Kidney (tissue), 14 donors: ENCODE measurements around the gene CUL2. TPM values are rescaled to one million over a fixed set of nuclear protein-coding genes. Genes with fewer than 3 reads are reported as not detected.

ENCODE experiments used
- DNase-seq, 5 donors: peaks; one replicate each; pipeline ENCODE4 v3.0.0-alpha.2; 2013 to 2020
- FAIRE-seq: peaks from 2 replicates; lab custom pipeline; 2012; peaks lifted over from hg19 to GRCh38; lab: Jason Lieb, UNC
- H3K27ac ChIP-seq, 2 donors: one replicate each; pipeline ENCODE4 v1.7.0; 2013; ENCODE audit warnings: low read depth in 2 of 2, low read length in 2 of 2, inconsistent platforms in 1 of 2
- H3K27me3 ChIP-seq: one replicate; pipeline ENCODE4 v1.7.1; 2013; ENCODE audit warnings: low read length, inconsistent platforms; ENCODE audit not compliant: control insufficient read depth, insufficient read depth
- H3K36me3 ChIP-seq, 3 donors: one replicate each; pipeline versions ENCODE4 v1.7.0 to v1.7.1; 2013; ENCODE audit warnings: low read length in 3 of 3, control low read depth in 1 of 3, inconsistent platforms in 1 of 3; ENCODE audit not compliant: insufficient read depth in 3 of 3, control insufficient read depth in 2 of 3
- H3K4me1 ChIP-seq, 3 donors: one replicate each; pipeline versions ENCODE4 v1.7.0 to v1.7.1; 2013; ENCODE audit warnings: low read length in 3 of 3, inconsistent platforms in 1 of 3, low read depth in 1 of 3; ENCODE audit not compliant: control insufficient read depth in 2 of 3, insufficient read depth in 2 of 3
- H3K4me3 ChIP-seq, 3 donors: one replicate each; pipeline versions ENCODE4 v1.7.0 to v1.8.1; 2013; ENCODE audit warnings: low read length in 3 of 3, control low read depth in 1 of 3, inconsistent platforms in 1 of 3
- H3K9ac ChIP-seq, 3 donors: one replicate each; pipeline versions ENCODE4 v1.7.0 to v1.7.1; 2013; ENCODE audit warnings: low read length in 3 of 3, control low read depth in 1 of 3, inconsistent platforms in 1 of 3
- H3K9me3 ChIP-seq, 3 donors: one replicate each; pipeline versions ENCODE4 v1.7.0 to v1.7.1; 2013; ENCODE audit warnings: low read length in 3 of 3, control low read depth in 1 of 3, inconsistent platforms in 1 of 3; ENCODE audit not compliant: control insufficient read depth in 2 of 3, insufficient read depth in 1 of 3
- intact Hi-C: fragments of 100-400 bp; cut with DNase I; formaldehyde crosslinking; loops from one replicate; pipeline ENCODE4 v1.11.1; 2022
- polyA plus RNA-seq: library from polyadenylated mRNA; stranded (reverse); fragments of 350-450 nt; fragmentation: Illumina TruSeq; extraction: RNeasy Lipid Tissue Mini Kit (QIAGEN cat#74804); gene quantifications from one replicate; pipeline ENCODE4 v1.2.3, GENCODE V29; 2014; ENCODE audit warnings: low read depth, low replicate concordance; ENCODE audit not compliant: insufficient read depth
- total RNA-seq: library from RNA; stranded (reverse); fragmentation: NEBNext Ultra II Directional; extraction: Animal tissue kit (Norgen Biotek cat#: 25700); gene quantifications from one replicate; pipeline ENCODE4 v1.2.1, GENCODE V29; 2021
- TF ChIP-seq, protein P1 (sequence below): IDR thresholded peaks from 3 replicates; pipeline ENCODE4 v1.5.1; 2012; ENCODE audit warnings: mild to moderate bottlenecking, moderate library complexity, borderline replicate concordance; ENCODE audit not compliant: insufficient read depth; ENCODE audit errors: extremely low read depth
- donor health status: control.
- donor health status: control.
- donor health status: control.
- donor health status: control.
- donor health status: control.
- donor health status: DM: yes; HTN: yes; CAD: no.
- donor health status: Normal renal cell carcinoma (clear cell type).

Gene CUL2
- total and polyA plus RNA-seq, 2 donors from 2014 or later = 14.5 to 25.9 TPM

DNA sequence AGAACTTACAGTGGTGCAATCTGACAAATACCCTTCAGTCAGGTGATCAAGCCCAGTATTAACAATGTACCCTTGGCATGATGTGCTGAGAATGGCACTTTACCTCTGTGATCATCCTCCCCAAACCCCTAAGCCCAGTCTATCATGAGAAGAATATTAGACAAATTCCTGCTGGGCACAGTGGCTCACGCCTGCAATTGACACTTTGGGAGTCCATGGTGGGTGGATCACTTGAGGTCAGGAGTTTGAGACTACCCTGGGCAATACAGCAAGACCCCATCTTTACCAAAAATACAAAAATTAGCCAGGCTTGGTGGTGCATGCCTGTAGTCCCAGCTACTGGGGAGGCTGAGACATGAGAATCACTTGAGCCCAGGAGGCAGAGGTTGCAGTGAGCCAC, 7.4 kb upstream of the CUL2 start:
- intact Hi-C loops = no loop called here
- Histone ChIP-seq H3K9me3 (no peaks in the 10 kb centered on the region), H3K27ac (no peak overlapping the region), H3K4me1 (no peaks in the 10 kb centered on the region), H3K27me3 (no peaks in the 10 kb centered on the region), H3K4me3 (no peak overlapping the region), H3K36me3 (no peaks in the 10 kb centered on the region), H3K9ac (no peak overlapping the region)
- TF ChIP-seq, protein P1, sequence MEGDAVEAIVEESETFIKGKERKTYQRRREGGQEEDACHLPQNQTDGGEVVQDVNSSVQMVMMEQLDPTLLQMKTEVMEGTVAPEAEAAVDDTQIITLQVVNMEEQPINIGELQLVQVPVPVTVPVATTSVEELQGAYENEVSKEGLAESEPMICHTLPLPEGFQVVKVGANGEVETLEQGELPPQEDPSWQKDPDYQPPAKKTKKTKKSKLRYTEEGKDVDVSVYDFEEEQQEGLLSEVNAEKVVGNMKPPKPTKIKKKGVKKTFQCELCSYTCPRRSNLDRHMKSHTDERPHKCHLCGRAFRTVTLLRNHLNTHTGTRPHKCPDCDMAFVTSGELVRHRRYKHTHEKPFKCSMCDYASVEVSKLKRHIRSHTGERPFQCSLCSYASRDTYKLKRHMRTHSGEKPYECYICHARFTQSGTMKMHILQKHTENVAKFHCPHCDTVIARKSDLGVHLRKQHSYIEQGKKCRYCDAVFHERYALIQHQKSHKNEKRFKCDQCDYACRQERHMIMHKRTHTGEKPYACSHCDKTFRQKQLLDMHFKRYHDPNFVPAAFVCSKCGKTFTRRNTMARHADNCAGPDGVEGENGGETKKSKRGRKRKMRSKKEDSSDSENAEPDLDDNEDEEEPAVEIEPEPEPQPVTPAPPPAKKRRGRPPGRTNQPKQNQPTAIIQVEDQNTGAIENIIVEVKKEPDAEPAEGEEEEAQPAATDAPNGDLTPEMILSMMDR = no peak
- no peak for FAIRE-seq
- DNase-seq = no peak

- no peak overlapping the region for H3K27ac ChIP-seq
- no peak for DNase-seq
- intact Hi-C loops = no loop called here
- FAIRE-seq = no peak
- no peak overlapping the region for H3K9ac ChIP-seq
- no peaks in the 10 kb centered on the region for H3K4me1 ChIP-seq
- no peaks in the 10 kb centered on the region for H3K36me3 ChIP-seq
- no peak overlapping the region for H3K4me3 ChIP-seq
- no peaks in the 10 kb centered on the region for H3K9me3 ChIP-seq
- TF ChIP-seq, protein P1 = no peak
- H3K27me3 ChIP-seq = no peaks in the 10 kb centered on the region
Measured at GRCh38 chr10:35096312-35096711, 6.2 kb upstream of the CUL2 start.

- FAIRE-seq = no peak
- Histone ChIP-seq H3K4me1 (peaks cover 0 to 10% (median 3%) of the 10 kb centered on the region in 3 donors), H3K27me3 (no peaks in the 10 kb centered on the region), H3K36me3 (no peaks in the 10 kb centered on the region), H3K9me3 (no peaks in the 10 kb centered on the region), H3K9ac (no peak overlapping the region), H3K4me3 (no peak overlapping the region), H3K27ac (no peak overlapping the region)
- intact Hi-C loops = no loop called here
- DNase-seq = no peak
- TF ChIP-seq, protein P1 = no peak
Measured at GRCh38 chr10:35092851-35093250, 2.7 kb upstream of the CUL2 start.
